ENCODE data around the gene EBI3. TPM values are rescaled to one million over a fixed set of nuclear protein-coding genes. Genes with fewer than 3 reads are reported as not detected.
"Not testable (repeated sequence)": the region's sequence is repeated elsewhere in the genome, so short reads cannot be mapped to it uniquely, and the experiment has no call there.

Gene EBI3
- total RNA-seq, 1 experiment from 2014 or later = not detected

GRCh38 chr19:4272894-4273293 lies 43.6 kb downstream of the EBI3 start:
- no peak overlapping the region for H3K4me3 ChIP-seq
- no peak overlapping the region for H3K27ac ChIP-seq
- H3K9me3 ChIP-seq (replicated peaks) = no peaks in the 10 kb centered on the region
- peaks cover 6% of the 10 kb centered on the region for H3K4me1 ChIP-seq
- no peaks in the 10 kb centered on the region for H3K27me3 ChIP-seq
- no peak for DNase-seq
- H3K36me3 ChIP-seq = peaks cover 7% of the 10 kb centered on the region

- not testable (repeated sequence) for H3K27me3 ChIP-seq; H3K36me3 ChIP-seq; DNase-seq; H3K9me3 ChIP-seq (replicated peaks); H3K4me3 ChIP-seq; H3K27ac ChIP-seq; H3K4me1 ChIP-seq
These were observed 45.0 kb downstream of the EBI3 start for GRCh38 chr19:4274321-4274686.

- H3K27ac ChIP-seq = peak overlapping the region; percentile 95; the same call in 1 of the 2 replicates
- H3K9me3 ChIP-seq (replicated peaks) = no peaks in the 10 kb centered on the region
- DNase-seq = no peak
These were observed 47.9 kb downstream of the EBI3 start for GRCh38 chr19:4277191-4277696.

GRCh38 chr19:4278010-4278409 lies 48.7 kb downstream of the EBI3 start:
- H3K4me3 ChIP-seq = peak overlapping the region; percentile 84
- DNase-seq = no peak
- H3K36me3 ChIP-seq = peaks cover 2% of the 10 kb centered on the region; the same call in 1 of the 2 replicates
- H3K9me3 ChIP-seq (replicated peaks) = no peaks in the 10 kb centered on the region
- peak overlapping the region; percentile 95 for H3K27ac ChIP-seq
- H3K27me3 ChIP-seq = no peaks in the 10 kb centered on the region
- H3K4me1 ChIP-seq = peaks cover 9% of the 10 kb centered on the region

More at GRCh38 chr19:4277191-4277696, 47.9 kb downstream of the EBI3 start:
- Histone ChIP-seq H3K36me3 (no peaks in the 10 kb centered on the region), H3K4me3 (no peak overlapping the region), H3K4me1 (peaks cover 9% of the 10 kb centered on the region), H3K27me3 (no peaks in the 10 kb centered on the region)

GRCh38 chr19:4278419-4279266 lies 49.3 kb downstream of the EBI3 start, which contains the start of gene SHD:
TSS of gene SHD (plus strand) at chr19:4279266. CDS start at chr19:4280064, 798 bp downstream.
- H3K27me3 ChIP-seq = no peaks in the 10 kb centered on the region
- peaks cover 9% of the 10 kb centered on the region for H3K4me1 ChIP-seq
- peak within 1 kb of the TSS; percentile 95 for H3K27ac ChIP-seq
- H3K4me3 ChIP-seq = peak within 1 kb of the TSS; percentile 84
- peak; percentile 94 to 95 for DNase-seq
- H3K9me3 ChIP-seq (replicated peaks) = no peaks in the 10 kb centered on the region
- peaks cover 8% of the 10 kb centered on the region for H3K36me3 ChIP-seq

GRCh38 chr19:4279267-4279529 lies 49.9 kb downstream of the EBI3 start:
- DNase-seq = no peak
- Histone ChIP-seq H3K4me1 (peaks cover 9% of the 10 kb centered on the region), H3K4me3 (peak overlapping the region; percentile 84), H3K27me3 (no peaks in the 10 kb centered on the region), H3K36me3 (peaks cover 13% of the 10 kb centered on the region), H3K9me3 (replicated peaks) (no peaks in the 10 kb centered on the region), H3K27ac (peak overlapping the region; percentile 95)

GRCh38 chr19:4279530-4280422 lies 50.5 kb downstream of the EBI3 start:
- Histone ChIP-seq H3K36me3 (peaks cover 19% of the 10 kb centered on the region), H3K27me3 (no peaks in the 10 kb centered on the region), H3K9me3 (replicated peaks) (no peaks in the 10 kb centered on the region), H3K4me3 (peak overlapping the region; percentile 84), H3K27ac (peak overlapping the region; percentile 95), H3K4me1 (peaks cover 9% of the 10 kb centered on the region)
- peak in 1 of 2 experiments; percentile 34 for DNase-seq

- H3K4me3 ChIP-seq = no peak overlapping the region
- no peak overlapping the region for H3K27ac ChIP-seq
- DNase-seq = peak; percentile 63 to 68
- no peaks in the 10 kb centered on the region for H3K27me3 ChIP-seq
- H3K9me3 ChIP-seq (replicated peaks) = no peaks in the 10 kb centered on the region
- H3K4me1 ChIP-seq = no peaks in the 10 kb centered on the region
- H3K36me3 ChIP-seq = peaks cover 46% of the 10 kb centered on the region
These were observed 55.0 kb downstream of the EBI3 start for GRCh38 chr19:4284176-4284958.

GRCh38 chr19:4284974-4285373 lies 55.7 kb downstream of the EBI3 start:
- Histone ChIP-seq H3K9me3 (replicated peaks) (no peaks in the 10 kb centered on the region), H3K4me1 (no peaks in the 10 kb centered on the region), H3K27ac (no peak overlapping the region), H3K36me3 (peaks cover 46% of the 10 kb centered on the region), H3K27me3 (no peaks in the 10 kb centered on the region), H3K4me3 (no peak overlapping the region)
- no peak for DNase-seq

GRCh38 chr19:4286141-4286540 lies 56.8 kb downstream of the EBI3 start:
- DNase-seq; H3K4me1 ChIP-seq; H3K9me3 ChIP-seq (replicated peaks); H3K4me3 ChIP-seq; H3K27ac ChIP-seq; H3K27me3 ChIP-seq: not testable (repeated sequence)
- H3K36me3 ChIP-seq = peaks cover 46% of the 10 kb centered on the region

Other genes with a start within 250 kb of the EBI3 start
- 1,658 and 1,674 TPM in 2 replicates for gene EEF2, start 244.1 kb upstream of the EBI3 start, total RNA-seq (2014; rRNA removed; shearing (Covaris generic))
- 32.8 and 35.1 TPM in 2 replicates for gene PIAS4, start 221.8 kb upstream of the EBI3 start, total RNA-seq (2014; rRNA removed; shearing (Covaris generic))
- gene ZBTB7A, start 162.6 kb upstream of the EBI3 start, total RNA-seq (2014; rRNA removed; shearing (Covaris generic)) = 8.2 and 8.6 TPM in 2 replicates
- 118 and 122 TPM in 2 replicates for gene MAP2K2, start 105.4 kb upstream of the EBI3 start, total RNA-seq (2014; rRNA removed; shearing (Covaris generic))
- gene CREB3L3, start 75.9 kb upstream of the EBI3 start, total RNA-seq (2014; rRNA removed; shearing (Covaris generic)) = not detected in 2 replicates
- gene SIRT6, start 47.0 kb upstream of the EBI3 start, total RNA-seq (2014; rRNA removed; shearing (Covaris generic)) = 11.3 and 14.0 TPM in 2 replicates
- 0.05 and 0.45 TPM in 2 replicates for gene ANKRD24, start 46.8 kb upstream of the EBI3 start, total RNA-seq (2014; rRNA removed; shearing (Covaris generic))
- gene YJU2, start 17.6 kb downstream of the EBI3 start, total RNA-seq (2014; rRNA removed; shearing (Covaris generic)) = 14.5 and 14.7 TPM in 2 replicates
- gene SHD, start 49.7 kb downstream of the EBI3 start, total RNA-seq (2014; rRNA removed; shearing (Covaris generic)) = 97.9 and 101 TPM in 2 replicates
- 0.30 and 1.5 TPM in 2 replicates for gene TMIGD2, start 72.9 kb downstream of the EBI3 start, total RNA-seq (2014; rRNA removed; shearing (Covaris generic))
- gene FSD1, start 75.1 kb downstream of the EBI3 start, total RNA-seq (2014; rRNA removed; shearing (Covaris generic)) = 23.5 and 24.7 TPM in 2 replicates
- 9.7 and 11.9 TPM in 2 replicates for gene STAP2, start 109.3 kb downstream of the EBI3 start, total RNA-seq (2014; rRNA removed; shearing (Covaris generic))
- gene MPND, start 114.0 kb downstream of the EBI3 start, total RNA-seq (2014; rRNA removed; shearing (Covaris generic)) = 3.8 and 8.3 TPM in 2 replicates
- 56.9 and 60.0 TPM in 2 replicates for gene SH3GL1, start 171.0 kb downstream of the EBI3 start, total RNA-seq (2014; rRNA removed; shearing (Covaris generic))
- gene CHAF1A, start 173.1 kb downstream of the EBI3 start, total RNA-seq (2014; rRNA removed; shearing (Covaris generic)) = 44.2 and 54.6 TPM in 2 replicates
- 37.9 and 41.4 TPM in 2 replicates for gene UBXN6, start 228.3 kb downstream of the EBI3 start, total RNA-seq (2014; rRNA removed; shearing (Covaris generic))
- 61.5 and 64.4 TPM in 2 replicates for gene HDGFL2, start 242.8 kb downstream of the EBI3 start, total RNA-seq (2014; rRNA removed; shearing (Covaris generic))

Data from SJCRH30 (cell line).